ENCODE data around the gene AIPL1. TPM values are rescaled to one million over a fixed set of nuclear protein-coding genes. Genes with fewer than 3 reads are reported as not detected.
A peak's percentile ranks its signal among the peaks of the same experiment; 100 is the strongest.
"Not testable (repeated sequence)": the region's sequence is repeated elsewhere in the genome, so short reads cannot be mapped to it uniquely, and the experiment has no call there.

Gene AIPL1, protein sequence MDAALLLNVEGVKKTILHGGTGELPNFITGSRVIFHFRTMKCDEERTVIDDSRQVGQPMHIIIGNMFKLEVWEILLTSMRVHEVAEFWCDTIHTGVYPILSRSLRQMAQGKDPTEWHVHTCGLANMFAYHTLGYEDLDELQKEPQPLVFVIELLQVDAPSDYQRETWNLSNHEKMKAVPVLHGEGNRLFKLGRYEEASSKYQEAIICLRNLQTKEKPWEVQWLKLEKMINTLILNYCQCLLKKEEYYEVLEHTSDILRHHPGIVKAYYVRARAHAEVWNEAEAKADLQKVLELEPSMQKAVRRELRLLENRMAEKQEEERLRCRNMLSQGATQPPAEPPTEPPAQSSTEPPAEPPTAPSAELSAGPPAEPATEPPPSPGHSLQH
- total RNA-seq (not detected), polyA plus RNA-seq (ENCODE audit: insufficient read depth in 1 of 8, insufficient read length in 8 of 8, low replicate concordance in 1 of 8) (under 1 TPM in 1 of 8 donors, not detected in 7; 0.05 TPM)
- long read RNA-seq, donor 1, result 0 reads
- long read RNA-seq, donor 2, result 0 reads
- long read RNA-seq, donor 3, result 0 reads
- long read RNA-seq, donor 4, result 0 reads
- long read RNA-seq, donor 5, result 0 reads
- long read RNA-seq, donor 6, result 0 reads
- long read RNA-seq, donor 7, result 0 reads
- long read RNA-seq, donor 8, result 0 reads
- long read RNA-seq, donor 9, result 0 reads
- long read RNA-seq, donor 10, result 0 reads
- long read RNA-seq, donor 11, result 0 reads

DNA sequence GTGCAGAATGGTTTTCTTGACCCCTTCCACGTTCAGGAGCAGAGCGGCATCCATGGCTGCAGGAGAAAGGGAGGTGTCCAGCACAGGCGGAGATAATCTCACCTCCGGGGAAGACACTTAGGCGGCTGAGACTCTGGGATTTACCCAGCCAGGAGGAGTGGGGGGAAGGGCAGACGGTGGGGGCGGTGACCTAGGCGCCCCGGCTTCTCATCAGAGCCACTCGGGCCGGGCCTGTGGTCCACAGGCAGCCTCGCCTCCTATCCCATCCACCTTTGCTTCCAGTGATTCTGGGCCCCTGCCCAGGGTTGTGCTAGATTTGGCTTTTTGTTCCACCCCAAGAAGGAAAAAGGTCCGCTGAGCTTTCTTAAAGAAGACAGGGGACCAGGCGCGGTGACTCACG lies at the start of gene AIPL1:
TSS of gene AIPL1 (minus strand) at position 71 of the 400 bp plus-strand sequence. CDS start at position 54, 17 bp downstream.
- peaks cover 3% of the 10 kb centered on the region for H3K9me3 ChIP-seq (replicated peaks; ENCODE audit: control insufficient read depth, low read depth, low read length)
- no peaks in the 10 kb centered on the region for H3K4me1 ChIP-seq (ENCODE audit: control insufficient read depth, insufficient read depth, low read length)
- H3K27ac ChIP-seq (ENCODE audit: low read length), result no peak within 1 kb of the TSS
- no peak for DNase-seq
- H3K36me3 ChIP-seq (ENCODE audit: control insufficient read depth, insufficient read depth, low read length), result no peaks in the 10 kb centered on the region
- H3K4me3 ChIP-seq (ENCODE audit: low read length), result no peak within 1 kb of the TSS
- 45% methylated on average over 8 of the region's 16 CpGs for WGBS (ENCODE audit: insufficient coverage)
- peaks cover 12% of the 10 kb centered on the region for H3K27me3 ChIP-seq (ENCODE audit: control insufficient read depth, insufficient read depth, low read length)

DNA sequence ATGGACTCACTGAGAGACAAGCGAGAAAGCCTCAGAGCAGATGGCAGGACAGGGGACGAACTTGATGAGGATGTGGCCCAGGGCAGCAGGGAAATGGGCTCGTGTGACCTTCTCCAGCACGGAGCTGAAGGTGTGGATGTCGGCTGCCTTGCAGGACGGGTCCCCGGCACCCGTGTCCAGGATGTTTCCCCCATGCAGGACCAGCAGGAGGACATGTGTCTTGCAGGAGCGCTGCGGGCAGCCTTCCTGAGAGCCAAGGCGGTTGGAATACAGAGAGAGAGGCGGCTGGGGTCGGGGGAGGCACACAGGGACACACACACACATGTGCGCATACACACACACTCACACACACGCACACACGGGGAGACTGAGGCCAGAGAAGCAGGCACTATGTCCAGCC lies 48.6 kb upstream of the AIPL1 start:
- Histone ChIP-seq H3K27ac (ENCODE audit: low read length) (no peak overlapping the region), H3K9me3 (replicated peaks; ENCODE audit: control insufficient read depth, low read depth, low read length) (no peaks in the 10 kb centered on the region), H3K4me3 (ENCODE audit: low read length) (no peak overlapping the region), H3K27me3 (ENCODE audit: control insufficient read depth, insufficient read depth, low read length) (no peaks in the 10 kb centered on the region), H3K4me1 (ENCODE audit: control insufficient read depth, insufficient read depth, low read length) (peaks cover 20% of the 10 kb centered on the region), H3K36me3 (ENCODE audit: control insufficient read depth, insufficient read depth, low read length) (no peaks in the 10 kb centered on the region)
- no peak for DNase-seq
- 70% methylated on average over 8 of the region's 16 CpGs for WGBS (ENCODE audit: insufficient coverage)

DNA sequence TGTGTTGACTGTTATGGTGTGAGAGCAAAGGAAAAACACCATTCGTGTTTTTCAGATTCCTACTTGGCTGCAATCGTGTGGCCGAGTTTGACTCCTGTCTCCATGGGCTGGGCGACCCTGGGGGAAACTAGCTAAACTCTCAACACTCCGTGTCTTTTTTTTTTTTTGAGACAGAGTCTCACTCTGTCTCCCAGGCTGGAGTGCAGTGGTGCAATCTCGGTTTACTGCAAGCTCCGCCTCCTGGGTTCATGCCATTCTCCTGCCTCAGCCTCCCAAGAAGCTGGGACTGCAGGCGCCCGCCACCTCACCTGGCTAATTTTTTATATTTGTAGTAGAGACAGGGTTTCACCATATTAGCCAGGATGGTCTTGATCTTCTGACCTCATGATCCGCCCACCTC lies 47.9 kb upstream of the AIPL1 start:
- not testable (repeated sequence) for H3K27me3 ChIP-seq (ENCODE audit: control insufficient read depth, insufficient read depth, low read length); H3K36me3 ChIP-seq (ENCODE audit: control insufficient read depth, insufficient read depth, low read length); DNase-seq; H3K27ac ChIP-seq (ENCODE audit: low read length); H3K4me3 ChIP-seq (ENCODE audit: low read length); H3K9me3 ChIP-seq (replicated peaks; ENCODE audit: control insufficient read depth, low read depth, low read length)
- 84% methylated on average over 6 of the region's 10 CpGs for WGBS (ENCODE audit: insufficient coverage)
- H3K4me1 ChIP-seq (ENCODE audit: control insufficient read depth, insufficient read depth, low read length), result peaks cover 16% of the 10 kb centered on the region

DNA sequence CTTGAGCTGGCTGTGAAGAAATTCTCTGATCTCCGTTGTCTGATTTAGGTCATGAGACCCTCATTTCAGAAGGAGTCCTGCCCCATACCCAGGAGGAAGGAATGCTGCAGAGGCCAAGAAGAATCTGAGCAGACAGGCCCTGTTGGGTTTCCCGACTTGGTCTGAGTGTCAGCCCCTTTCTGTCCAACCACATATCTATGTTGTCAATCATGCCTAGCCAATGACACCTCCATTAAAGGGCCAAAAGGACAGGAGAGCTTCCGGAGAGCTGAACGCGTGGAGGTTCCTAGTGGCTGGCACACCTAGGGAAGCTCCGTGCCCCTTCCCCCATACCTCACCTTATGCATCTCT lies 47.2 kb upstream of the AIPL1 start:
- no peaks in the 10 kb centered on the region for H3K36me3 ChIP-seq (ENCODE audit: control insufficient read depth, insufficient read depth, low read length)
- H3K9me3 ChIP-seq (replicated peaks; ENCODE audit: control insufficient read depth, low read depth, low read length), result no peaks in the 10 kb centered on the region
- DNase-seq, result no peak
- H3K4me3 ChIP-seq (ENCODE audit: low read length), result no peak overlapping the region
- peaks cover 9% of the 10 kb centered on the region for H3K4me1 ChIP-seq (ENCODE audit: control insufficient read depth, insufficient read depth, low read length)
- 84% methylated on average over 4 of the region's 6 CpGs for WGBS (ENCODE audit: insufficient coverage)
- no peak overlapping the region for H3K27ac ChIP-seq (ENCODE audit: low read length)
- no peaks in the 10 kb centered on the region for H3K27me3 ChIP-seq (ENCODE audit: control insufficient read depth, insufficient read depth, low read length)

DNA sequence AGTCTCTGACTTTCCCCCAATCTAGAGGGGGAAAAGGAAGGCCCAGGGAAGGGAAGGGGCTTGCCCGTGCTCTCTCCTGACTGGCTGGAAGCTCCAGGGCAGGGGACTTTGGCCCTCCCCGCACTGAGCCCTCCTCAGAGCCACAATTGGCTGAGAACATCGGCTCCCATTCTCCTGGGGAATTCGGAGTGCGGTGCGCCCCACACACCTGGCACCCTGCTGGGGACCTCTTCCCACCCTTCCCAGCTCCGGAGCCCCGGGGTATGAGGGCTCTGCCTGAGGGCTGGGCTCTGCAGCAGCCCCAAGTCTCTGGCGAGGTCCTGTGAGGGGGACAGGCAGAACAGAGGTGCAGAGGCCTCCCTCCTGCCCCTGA lies 45.4 kb upstream of the AIPL1 start:
- Histone ChIP-seq H3K27ac (ENCODE audit: low read length) (no peak overlapping the region), H3K4me3 (ENCODE audit: low read length) (no peak overlapping the region), H3K9me3 (replicated peaks; ENCODE audit: control insufficient read depth, low read depth, low read length) (no peaks in the 10 kb centered on the region), H3K4me1 (ENCODE audit: control insufficient read depth, insufficient read depth, low read length) (peaks cover 5% of the 10 kb centered on the region), H3K27me3 (ENCODE audit: control insufficient read depth, insufficient read depth, low read length) (no peaks in the 10 kb centered on the region), H3K36me3 (ENCODE audit: control insufficient read depth, insufficient read depth, low read length) (peaks cover 3% of the 10 kb centered on the region)
- no peak for DNase-seq
- WGBS (ENCODE audit: insufficient coverage), result 19% methylated on average over 9 of the region's 9 CpGs

DNA sequence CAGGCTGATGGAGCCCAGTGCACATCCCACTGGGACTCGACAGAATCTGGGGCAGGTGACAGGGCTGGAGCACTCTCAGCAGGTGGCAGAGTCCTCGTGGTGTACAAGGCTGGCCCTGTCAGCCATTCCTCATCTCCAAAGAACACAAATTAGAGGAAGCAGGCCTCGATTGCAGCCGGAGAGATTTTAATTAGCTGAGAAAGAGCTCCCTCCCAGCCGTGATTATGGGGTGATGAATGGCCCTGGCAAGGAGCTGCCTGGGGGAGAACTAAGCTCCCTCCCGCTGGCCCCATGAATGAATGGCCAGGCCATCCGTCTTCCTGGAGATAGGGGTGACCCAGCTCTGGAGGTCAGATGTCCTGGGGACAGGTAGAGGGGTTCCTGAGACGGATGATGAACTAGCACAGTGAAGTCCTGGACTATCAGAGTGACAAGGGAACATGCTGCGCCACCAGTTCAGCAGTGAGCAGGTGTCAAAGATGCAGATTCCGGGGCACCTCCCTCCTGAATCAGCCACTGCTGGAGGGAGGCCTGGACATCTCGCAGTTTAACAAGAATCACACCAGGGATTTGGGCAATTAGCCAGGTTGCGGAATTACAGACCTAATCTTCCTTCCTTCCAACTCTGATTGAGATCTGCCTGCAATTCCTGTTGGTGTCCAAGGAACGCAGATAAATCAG lies 44.8 kb upstream of the AIPL1 start:
- peaks cover 3% of the 10 kb centered on the region for H3K36me3 ChIP-seq (ENCODE audit: control insufficient read depth, insufficient read depth, low read length)
- peak; percentile 37 for DNase-seq
- WGBS (ENCODE audit: insufficient coverage), result 31% methylated on average over 8 of the region's 13 CpGs

DNA sequence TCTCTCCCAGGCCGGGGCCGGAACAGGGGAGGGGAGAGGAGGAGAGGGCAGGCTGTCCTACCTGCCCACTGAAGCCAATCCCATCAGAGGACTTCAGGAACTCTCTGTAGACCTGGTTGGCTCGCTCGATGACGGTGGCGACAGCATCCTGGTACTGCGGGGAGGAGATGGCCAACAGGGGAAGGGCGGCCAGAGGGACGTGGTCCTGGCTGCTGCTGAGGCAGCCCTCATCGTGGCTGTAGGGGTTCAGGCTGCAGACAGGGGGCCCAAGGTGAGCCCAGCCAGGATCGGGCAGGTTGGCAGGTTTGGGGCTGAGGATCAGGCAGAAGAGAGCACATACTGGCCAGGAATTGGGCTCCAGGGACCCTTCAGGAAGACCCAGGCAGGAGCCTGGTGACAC lies 43.6 kb upstream of the AIPL1 start:
- WGBS (ENCODE audit: insufficient coverage), result 84% methylated on average over 9 of the region's 11 CpGs
- H3K4me3 ChIP-seq (ENCODE audit: low read length), result no peak overlapping the region
- H3K27ac ChIP-seq (ENCODE audit: low read length), result no peak overlapping the region
- no peaks in the 10 kb centered on the region for H3K27me3 ChIP-seq (ENCODE audit: control insufficient read depth, insufficient read depth, low read length)
- H3K4me1 ChIP-seq (ENCODE audit: control insufficient read depth, insufficient read depth, low read length), result peaks cover 10% of the 10 kb centered on the region
- no peak for DNase-seq
- peaks cover 3% of the 10 kb centered on the region for H3K36me3 ChIP-seq (ENCODE audit: control insufficient read depth, insufficient read depth, low read length)
- no peaks in the 10 kb centered on the region for H3K9me3 ChIP-seq (replicated peaks; ENCODE audit: control insufficient read depth, low read depth, low read length)

More for the DNA sequence above, 44.8 kb upstream of the AIPL1 start:
- H3K27me3 ChIP-seq (ENCODE audit: control insufficient read depth, insufficient read depth, low read length), result no peaks in the 10 kb centered on the region
- H3K4me3 ChIP-seq (ENCODE audit: low read length), result no peak overlapping the region
- no peaks in the 10 kb centered on the region for H3K9me3 ChIP-seq (replicated peaks; ENCODE audit: control insufficient read depth, low read depth, low read length)
- no peak overlapping the region for H3K27ac ChIP-seq (ENCODE audit: low read length)
- H3K4me1 ChIP-seq (ENCODE audit: control insufficient read depth, insufficient read depth, low read length), result peaks cover 5% of the 10 kb centered on the region

DNA sequence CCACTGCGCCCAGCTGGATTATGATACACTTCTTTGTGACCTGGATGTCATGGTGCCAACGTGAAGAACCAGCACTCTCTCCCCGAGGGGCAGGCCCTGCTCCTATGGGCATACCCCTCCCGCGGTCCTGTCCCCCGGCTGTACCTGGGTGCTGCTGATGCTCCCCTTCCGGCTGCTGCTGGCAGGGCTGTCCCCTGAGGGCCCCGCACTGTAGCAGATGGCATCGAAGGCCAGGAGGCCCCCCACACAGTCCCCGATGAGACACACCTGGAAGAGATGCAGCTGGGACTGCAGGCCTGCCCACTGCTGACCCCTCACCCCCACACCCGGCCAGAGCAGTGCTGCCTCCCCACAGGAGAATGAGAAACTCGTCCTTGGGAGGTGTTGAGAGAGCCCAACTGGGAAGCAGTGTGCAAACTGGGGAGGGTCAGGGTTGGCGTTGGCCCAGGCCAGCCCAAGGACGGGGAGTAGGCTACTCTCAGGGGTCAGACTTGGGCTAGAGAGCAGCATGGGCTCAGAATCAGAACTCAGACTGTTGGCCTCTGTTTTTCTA lies 43.0 kb upstream of the AIPL1 start:
- Histone ChIP-seq H3K4me1 (ENCODE audit: control insufficient read depth, insufficient read depth, low read length) (peaks cover 14% of the 10 kb centered on the region), H3K27ac (ENCODE audit: low read length) (no peak overlapping the region), H3K9me3 (replicated peaks; ENCODE audit: control insufficient read depth, low read depth, low read length) (no peaks in the 10 kb centered on the region), H3K4me3 (ENCODE audit: low read length) (no peak overlapping the region), H3K27me3 (ENCODE audit: control insufficient read depth, insufficient read depth, low read length) (no peaks in the 10 kb centered on the region), H3K36me3 (ENCODE audit: control insufficient read depth, insufficient read depth, low read length) (peaks cover 3% of the 10 kb centered on the region)
- 82% methylated on average over 12 of the region's 14 CpGs for WGBS (ENCODE audit: insufficient coverage)
- DNase-seq, result no peak

DNA sequence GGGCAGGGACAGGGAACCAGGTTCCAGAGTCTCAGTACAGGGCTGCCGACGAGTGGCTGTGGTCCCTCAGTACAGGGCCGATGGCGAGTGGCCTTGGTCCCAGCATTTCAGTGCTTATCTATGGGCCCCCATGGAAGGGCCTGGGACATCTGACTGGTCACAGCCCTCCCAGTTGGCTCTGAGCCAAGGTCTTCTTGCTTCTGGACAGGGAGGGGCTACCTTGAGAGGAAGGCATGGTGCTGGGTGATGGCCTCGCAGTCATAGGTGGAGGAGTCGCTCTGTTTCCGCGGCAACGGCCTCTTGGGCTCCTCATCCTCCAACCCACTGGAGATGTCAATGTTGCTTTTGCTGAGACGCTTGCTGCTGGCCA lies 41.9 kb upstream of the AIPL1 start:
- H3K4me3 ChIP-seq (ENCODE audit: low read length), result no peak overlapping the region
- no peaks in the 10 kb centered on the region for H3K27me3 ChIP-seq (ENCODE audit: control insufficient read depth, insufficient read depth, low read length)
- H3K4me1 ChIP-seq (ENCODE audit: control insufficient read depth, insufficient read depth, low read length), result peaks cover 24% of the 10 kb centered on the region
- 77% methylated on average over 9 of the region's 10 CpGs for WGBS (ENCODE audit: insufficient coverage)
- no peak for DNase-seq
- peaks cover 3% of the 10 kb centered on the region for H3K36me3 ChIP-seq (ENCODE audit: control insufficient read depth, insufficient read depth, low read length)
- no peaks in the 10 kb centered on the region for H3K9me3 ChIP-seq (replicated peaks; ENCODE audit: control insufficient read depth, low read depth, low read length)
- H3K27ac ChIP-seq (ENCODE audit: low read length), result no peak overlapping the region

All from muscle of leg (tissue), 16 donors.